GM12875 (cell line): ENCODE results near the gene TOE1.

Experiments used
- H3K4me3 ChIP-seq: one replicate; pipeline ENCODE4 v1.5.1; 2011; ENCODE audit warnings: low read depth, low read length, control low read depth
- CTCF ChIP-seq: IDR thresholded peaks from 2 replicates; pipeline ENCODE4 v1.5.1; 2011; ENCODE audit warnings: low read depth, mild to moderate bottlenecking, control low read depth, inconsistent platforms, low read length, moderate library complexity, borderline replicate concordance; ENCODE audit not compliant: insufficient read depth

The TOE1 gene

GRCh38 chr1:45317166-45317565 lies 22.8 kb upstream of the TOE1 start:
- no peak for TF ChIP-seq CTCF

GRCh38 chr1:45319761-45320160 lies 20.2 kb upstream of the TOE1 start:
- TF ChIP-seq CTCF, result no peak
- no peak overlapping the region for H3K4me3 ChIP-seq

More at GRCh38 chr1:45317166-45317565, 22.8 kb upstream of the TOE1 start:
- no peak overlapping the region for H3K4me3 ChIP-seq

- no peak for TF ChIP-seq CTCF
- H3K4me3 ChIP-seq, result no peak overlapping the region
Measured at GRCh38 chr1:45321444-45321843, 18.5 kb upstream of the TOE1 start.

GRCh38 chr1:45322486-45323040 lies 17.4 kb upstream of the TOE1 start:
- TF ChIP-seq CTCF, result no peak
- H3K4me3 ChIP-seq, result no peak overlapping the region

- no peak overlapping the region for H3K4me3 ChIP-seq
- no peak for TF ChIP-seq CTCF
Measured at GRCh38 chr1:45325851-45326506, 14.0 kb upstream of the TOE1 start.

GRCh38 chr1:45326627-45327623 lies 13.0 kb upstream of the TOE1 start, which contains the start of gene HPDL:
HPDL (plus strand) TSS chr1:45326895; CDS start chr1:45327149, 254 bp downstream.
- H3K4me3 ChIP-seq, result peak within 1 kb of the TSS; percentile 90
- no peak for TF ChIP-seq CTCF
